ENCODE results near the gene UBE2E1. TPM values are rescaled to one million over a fixed set of nuclear protein-coding genes. Genes with fewer than 3 reads are reported as not detected.
A peak's percentile ranks its signal among the peaks of the same experiment; 100 is the strongest.

Gene UBE2E1
- total and polyA plus RNA-seq, 11 donors, result 43.7 to 97.1 (median 65.0) TPM

- ATAC-seq (no peak), DNase-seq (no peak)
- no peaks in the 10 kb centered on the region for H3K27me3 ChIP-seq
- H3K4me1 ChIP-seq, result peaks cover 0 to 47% (median 25%) of the 10 kb centered on the region in 12 donors
- 55 to 60% (median 58%) methylated on average over 2 of the region's 2 CpGs for WGBS, 4 donors
- intact Hi-C loops (cut with DNase I), result no loop called here
- H3K27ac ChIP-seq, result no peak overlapping the region
- no peak overlapping the region for H3K4me3 ChIP-seq
- TF ChIP-seq CTCF (IDR thresholded peaks at IDR 0.05), result no peak
- H3K9me3 ChIP-seq, result no peaks in the 10 kb centered on the region
- no peaks in the 10 kb centered on the region for H3K36me3 ChIP-seq
These were observed 30.0 kb downstream of the UBE2E1 start for GRCh38 chr3:23835802-23836201.

GRCh38 chr3:23836536-23837230, 30.9 kb downstream of the UBE2E1 start:
- no peak overlapping the region for H3K4me3 ChIP-seq
- intact Hi-C loops (cut with DNase I), result no loop called here
- ATAC-seq, result peak in 2 of 4 donors; percentile 43 to 52
- no peaks in the 10 kb centered on the region for H3K9me3 ChIP-seq
- no peak for TF ChIP-seq POLR2A (IDR thresholded peaks at IDR 0.05)
- no peak for TF ChIP-seq CTCF (IDR thresholded peaks at IDR 0.05)
- H3K4me1 ChIP-seq, result peaks cover 0 to 49% (median 25%) of the 10 kb centered on the region in 12 donors
- no peaks in the 10 kb centered on the region for H3K36me3 ChIP-seq
- H3K27me3 ChIP-seq, result no peaks in the 10 kb centered on the region
- no peak overlapping the region for H3K27ac ChIP-seq
- DNase-seq, result no peak
- 33 to 53% (median 34%) methylated on average over 1 of the region's 1 CpG for WGBS, 4 donors

GRCh38 chr3:23837286-23837685, 31.5 kb downstream of the UBE2E1 start:
- ATAC-seq (peak in 1 of 4 donors; percentile 21), DNase-seq (no peak)
- TF ChIP-seq POLR2A (IDR thresholded peaks at IDR 0.05) (no peak), CTCF (IDR thresholded peaks at IDR 0.05) (no peak)
- H3K27me3 ChIP-seq, result no peaks in the 10 kb centered on the region
- H3K27ac ChIP-seq, result no peak overlapping the region
- H3K4me1 ChIP-seq, result peaks cover 0 to 50% (median 25%) of the 10 kb centered on the region in 12 donors
- no peak overlapping the region for H3K4me3 ChIP-seq
- WGBS, 4 donors, result 77 to 87% (median 78%) methylated on average over 1 of the region's 1 CpG
- H3K9me3 ChIP-seq, result no peaks in the 10 kb centered on the region
- H3K36me3 ChIP-seq, result no peaks in the 10 kb centered on the region
- intact Hi-C loops (cut with DNase I), result no loop called here

DNA sequence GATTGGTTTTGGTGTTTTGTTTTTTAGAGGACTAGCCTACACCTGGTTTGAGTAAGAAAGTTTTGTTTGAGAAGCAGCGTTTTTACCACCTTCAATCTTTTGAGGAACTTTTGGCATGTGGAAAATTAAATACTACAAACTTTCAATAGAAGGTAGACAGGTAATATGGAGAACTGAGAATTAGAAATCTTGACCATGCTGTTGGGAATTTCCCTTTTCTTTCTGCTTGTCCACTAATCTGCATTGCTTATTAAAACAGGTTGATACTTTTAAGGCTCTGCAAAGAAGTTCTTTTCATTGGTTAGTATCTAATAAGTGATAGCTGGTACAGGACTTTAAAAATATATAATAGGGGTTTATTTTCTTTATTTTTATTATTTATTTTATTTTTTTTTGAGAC, 31.9 kb downstream of the UBE2E1 start:
- Histone ChIP-seq H3K4me1 (peaks cover 0 to 50% (median 25%) of the 10 kb centered on the region in 12 donors), H3K9me3 (no peaks in the 10 kb centered on the region), H3K36me3 (no peaks in the 10 kb centered on the region), H3K27ac (no peak overlapping the region), H3K4me3 (no peak overlapping the region), H3K27me3 (no peaks in the 10 kb centered on the region)
- intact Hi-C loops (cut with DNase I), result no loop called here
- no peak for TF ChIP-seq POLR2A (IDR thresholded peaks at IDR 0.05)
- TF ChIP-seq CTCF (IDR thresholded peaks at IDR 0.05), result no peak
- 91 to 93% (median 92%) methylated on average over 1 of the region's 1 CpG for WGBS, 4 donors
- DNase-seq (no peak), ATAC-seq (no peak)
